ENCODE data around the gene TUBGCP2. TPM values are rescaled to one million over a fixed set of nuclear protein-coding genes. Genes with fewer than 3 reads are reported as not detected.

The TUBGCP2 gene
- total and polyA plus RNA-seq, 2 donors from 2014 or later, result 61.4 to 93.3 TPM

GRCh38 chr10:133341983-133342382, 33.3 kb upstream of the TUBGCP2 start:
- H3K27me3 ChIP-seq (ENCODE audit: control insufficient read depth, insufficient read depth, low read length), result peaks cover 8% of the 10 kb centered on the region
- FAIRE-seq (no peak), DNase-seq (no peak)
- H3K4me1 ChIP-seq (ENCODE audit: control insufficient read depth in 2 of 3, insufficient read depth in 2 of 3, low read depth in 1 of 3, low read length in 3 of 3), result no peaks in the 10 kb centered on the region
- TF ChIP-seq CTCF (IDR thresholded peaks at IDR 0.05; ENCODE audit: borderline replicate concordance, extremely low read depth, insufficient read depth), result no peak
- no peak overlapping the region for H3K27ac ChIP-seq (ENCODE audit: low read depth in 2 of 2, low read length in 2 of 2)
- H3K4me3 ChIP-seq (ENCODE audit: low read length in 3 of 3), result no peak overlapping the region
- H3K9ac ChIP-seq (ENCODE audit: low read length in 3 of 3), result no peak overlapping the region
- intact Hi-C loops (cut with DNase I), result no loop called here
- no peaks in the 10 kb centered on the region for H3K9me3 ChIP-seq (ENCODE audit: control insufficient read depth in 2 of 3, insufficient read depth in 1 of 3, low read length in 3 of 3)
- H3K36me3 ChIP-seq (ENCODE audit: control insufficient read depth in 2 of 3, insufficient read depth in 3 of 3, low read length in 3 of 3), result no peaks in the 10 kb centered on the region

GRCh38 chr10:133339708-133340380, 31.2 kb upstream of the TUBGCP2 start:
- peaks cover 17% of the 10 kb centered on the region for H3K27me3 ChIP-seq (ENCODE audit: control insufficient read depth, insufficient read depth, low read length)
- no peaks in the 10 kb centered on the region for H3K36me3 ChIP-seq (ENCODE audit: control insufficient read depth in 2 of 3, insufficient read depth in 3 of 3, low read length in 3 of 3)
- no peak for DNase-seq
- peaks cover 0 to 4% (median 0%) of the 10 kb centered on the region in 3 donors for H3K4me1 ChIP-seq (ENCODE audit: control insufficient read depth in 2 of 3, insufficient read depth in 2 of 3, low read depth in 1 of 3, low read length in 3 of 3)
- H3K9me3 ChIP-seq (ENCODE audit: control insufficient read depth in 2 of 3, insufficient read depth in 1 of 3, low read length in 3 of 3), result no peaks in the 10 kb centered on the region
- intact Hi-C loops (cut with DNase I), result no loop called here
- TF ChIP-seq CTCF (IDR thresholded peaks at IDR 0.05; ENCODE audit: borderline replicate concordance, extremely low read depth, insufficient read depth), result no peak
- no peak overlapping the region for H3K27ac ChIP-seq (ENCODE audit: low read depth in 2 of 2, low read length in 2 of 2)
- FAIRE-seq, result no peak
- no peak overlapping the region for H3K4me3 ChIP-seq (ENCODE audit: low read length in 3 of 3)
- H3K9ac ChIP-seq (ENCODE audit: low read length in 3 of 3), result no peak overlapping the region

- H3K27me3 ChIP-seq (ENCODE audit: control insufficient read depth, insufficient read depth, low read length), result peaks cover 17% of the 10 kb centered on the region
- no peaks in the 10 kb centered on the region for H3K36me3 ChIP-seq (ENCODE audit: control insufficient read depth in 2 of 3, insufficient read depth in 3 of 3, low read length in 3 of 3)
- no peak for DNase-seq
- intact Hi-C loops (cut with DNase I), result no loop called here
- no peak for FAIRE-seq
- H3K9me3 ChIP-seq (ENCODE audit: control insufficient read depth in 2 of 3, insufficient read depth in 1 of 3, low read length in 3 of 3), result no peaks in the 10 kb centered on the region
- H3K4me3 ChIP-seq (ENCODE audit: low read length in 3 of 3), result no peak overlapping the region
- no peak for TF ChIP-seq CTCF (IDR thresholded peaks at IDR 0.05; ENCODE audit: borderline replicate concordance, extremely low read depth, insufficient read depth)
- H3K4me1 ChIP-seq (ENCODE audit: control insufficient read depth in 2 of 3, insufficient read depth in 2 of 3, low read depth in 1 of 3, low read length in 3 of 3), result peaks cover 0 to 4% (median 0%) of the 10 kb centered on the region in 3 donors
- H3K9ac ChIP-seq (ENCODE audit: low read length in 3 of 3), result no peak overlapping the region
- no peak overlapping the region for H3K27ac ChIP-seq (ENCODE audit: low read depth in 2 of 2, low read length in 2 of 2)
Observed at GRCh38 chr10:133338080-133339071, 29.7 kb upstream of the TUBGCP2 start.
